NCI-H526 treated with DMSO at 0.1 percent for 48 hours (cell line): ENCODE results near the gene TEX2.
"Not testable (repeated sequence)": the region's sequence is repeated elsewhere in the genome, so short reads cannot be mapped to it uniquely, and the experiment has no call there.

Source experiments
- DNase-seq: peaks from one replicate; lab custom pipeline; 2025; lab: John Stamatoyannopoulos, UW

Gene TEX2

GRCh38 chr17:64145375-64145750, 117.7 kb downstream of the TEX2 start:
- no peak for DNase-seq

GRCh38 chr17:64139542-64139941, 123.5 kb downstream of the TEX2 start:
- DNase-seq = no peak

- no peak for DNase-seq
Observed at GRCh38 chr17:64138441-64138840, 124.6 kb downstream of the TEX2 start.

- no peak for DNase-seq
Observed at GRCh38 chr17:64135000-64135399, 128.1 kb downstream of the TEX2 start.

- no peak for DNase-seq
Observed at GRCh38 chr17:64134216-64134970, 128.7 kb downstream of the TEX2 start.

GRCh38 chr17:64133546-64134215, 129.4 kb downstream of the TEX2 start:
- DNase-seq = peak; percentile 32

GRCh38 chr17:64131606-64132270, 131.3 kb downstream of the TEX2 start:
- DNase-seq = no peak

- no peak for DNase-seq
Observed at GRCh38 chr17:64130559-64131001, 132.5 kb downstream of the TEX2 start.

GRCh38 chr17:64129765-64130558, 133.1 kb downstream of the TEX2 start, which contains the start of gene ERN1:
Gene ERN1 (minus strand): TSS chr17:64130144. CDS start chr17:64130029, 115 bp downstream.
- peak; percentile 79 for DNase-seq

GRCh38 chr17:64129515-64129764, 133.6 kb downstream of the TEX2 start:
- no peak for DNase-seq

- DNase-seq = no peak
Observed at GRCh38 chr17:64128787-64129514, 134.1 kb downstream of the TEX2 start.

GRCh38 chr17:64126918-64127317, 136.1 kb downstream of the TEX2 start:
- DNase-seq = no peak

GRCh38 chr17:64125937-64126336, 137.1 kb downstream of the TEX2 start:
- DNase-seq = no peak

GRCh38 chr17:64124609-64125008, 138.5 kb downstream of the TEX2 start:
- no peak for DNase-seq

GRCh38 chr17:64123114-64123513, 139.9 kb downstream of the TEX2 start:
- no peak for DNase-seq

GRCh38 chr17:64120972-64121786, 141.9 kb downstream of the TEX2 start:
- not testable (repeated sequence) for DNase-seq

GRCh38 chr17:64120159-64120810, 142.8 kb downstream of the TEX2 start:
- DNase-seq = no peak

GRCh38 chr17:64117981-64118979, 144.8 kb downstream of the TEX2 start:
- no peak for DNase-seq
